ENCODE data around the gene DPYSL5.

Gene DPYSL5

GRCh38 chr2:26993768-26994167 lies 145.8 kb downstream of the DPYSL5 start:
- no peak for DNase-seq (ENCODE audit: low spot score)

GRCh38 chr2:26994983-26995382 lies 147.1 kb downstream of the DPYSL5 start:
- DNase-seq (ENCODE audit: low spot score), result no peak

DNA sequence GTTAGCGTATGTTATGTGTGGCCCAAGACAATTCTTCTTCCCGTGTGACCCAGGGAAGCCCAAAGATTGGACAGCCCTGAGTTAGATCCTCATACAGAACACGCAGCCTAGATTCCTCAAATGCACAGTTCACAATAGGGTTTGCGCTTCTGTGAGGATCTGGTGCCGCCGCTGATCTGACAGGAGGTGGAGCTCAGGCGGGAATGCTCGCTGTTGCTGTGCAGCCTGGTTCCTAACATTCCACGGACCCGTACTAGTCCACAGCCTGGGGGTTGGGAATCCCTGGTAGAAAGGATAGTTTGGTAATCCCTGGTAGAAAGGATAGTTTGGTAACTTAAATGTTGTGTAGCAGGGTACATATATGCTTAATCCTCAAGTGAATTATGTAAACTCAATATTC lies 149.5 kb downstream of the DPYSL5 start:
- DNase-seq (ENCODE audit: low spot score), result no peak

DNA sequence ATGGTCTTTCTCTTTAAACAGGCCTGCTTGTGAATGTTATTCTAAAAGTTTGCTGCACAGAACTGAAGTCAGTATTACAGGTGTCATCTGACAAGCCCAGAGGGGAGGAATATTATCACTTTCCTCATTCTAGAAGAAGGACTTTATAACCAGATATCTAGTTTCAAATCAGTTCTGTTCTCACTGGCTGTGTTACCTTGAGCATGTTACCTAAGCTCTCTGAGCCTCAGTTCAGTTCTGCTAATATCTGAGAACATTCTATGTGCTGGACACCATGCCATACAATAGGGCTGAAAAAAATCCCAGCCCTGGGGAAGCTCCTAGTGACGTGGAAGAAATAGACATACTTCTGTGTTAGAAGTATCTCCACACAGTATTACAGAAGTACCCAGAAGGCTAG lies 150.4 kb downstream of the DPYSL5 start:
- DNase-seq (ENCODE audit: low spot score), result no peak
